Left renal pelvis (tissue), 4 donors: ENCODE results near the gene CTSK. TPM values are rescaled to one million over a fixed set of nuclear protein-coding genes. Genes with fewer than 3 reads are reported as not detected.
"Not testable (repeated sequence)": the region's sequence is repeated elsewhere in the genome, so short reads cannot be mapped to it uniquely, and the experiment has no call there.

Source experiments
- DNase-seq, 4 donors: peaks; one replicate each; pipeline ENCODE4 v3.0.0-alpha.2; 2013; ENCODE audit warnings: low read depth in 4 of 4, low spot score in 3 of 4
- polyA plus RNA-seq, 4 donors: library from polyadenylated mRNA; unstranded; fragments of 120-200 nt; gene quantifications; one replicate each; pipeline ENCODE4 v1.2.1, GENCODE V29; 2013; ENCODE audit not compliant: insufficient read length in 4 of 4

The CTSK gene
- polyA plus RNA-seq = 100 to 1,000 TPM in 1 of 4 donors, 10 to 100 TPM in 3; 19.8 to 107 (median 35.3) TPM

GRCh38 chr1:150808121-150808520 is at the start of gene CTSK:
CTSK (minus strand) TSS chr1:150808260; CDS start chr1:150806805, 1,455 bp downstream.
- no peak for DNase-seq

- DNase-seq = not testable (repeated sequence)
These were observed 44.7 kb upstream of the CTSK start for GRCh38 chr1:150852734-150853133.

GRCh38 chr1:150850801-150851362 is 42.8 kb upstream of the CTSK start:
- not testable (repeated sequence) for DNase-seq

GRCh38 chr1:150846473-150847146 is 38.5 kb upstream of the CTSK start:
- no peak for DNase-seq

- no peak for DNase-seq
These were observed 35.4 kb upstream of the CTSK start for GRCh38 chr1:150843474-150843873.

GRCh38 chr1:150842964-150843363 is 34.9 kb upstream of the CTSK start:
- no peak for DNase-seq

- no peak for DNase-seq
These were observed 34.3 kb upstream of the CTSK start for GRCh38 chr1:150842343-150842742.

- no peak for DNase-seq
These were observed 33.6 kb upstream of the CTSK start for GRCh38 chr1:150841626-150842025.

- not testable (repeated sequence) for DNase-seq
These were observed 32.8 kb upstream of the CTSK start for GRCh38 chr1:150840850-150841249.

GRCh38 chr1:150836129-150836773 is 28.2 kb upstream of the CTSK start:
- peak in 1 of 4 donors; percentile 8 for DNase-seq

GRCh38 chr1:150833961-150834360 is 25.9 kb upstream of the CTSK start:
- not testable (repeated sequence) for DNase-seq

GRCh38 chr1:150832597-150832996 is 24.5 kb upstream of the CTSK start:
- DNase-seq = no peak

GRCh38 chr1:150829751-150830150 is 21.7 kb upstream of the CTSK start:
- no peak for DNase-seq

- DNase-seq = no peak
These were observed 18.2 kb upstream of the CTSK start for GRCh38 chr1:150826299-150826698.

- DNase-seq = no peak
These were observed 12.9 kb upstream of the CTSK start for GRCh38 chr1:150820730-150821512.

GRCh38 chr1:150815871-150816270 is 7.8 kb upstream of the CTSK start:
- DNase-seq = no peak

GRCh38 chr1:150813028-150813707 is 5.1 kb upstream of the CTSK start:
- DNase-seq = peak in 1 of 4 donors; percentile 16

GRCh38 chr1:150810958-150811659 is 3.0 kb upstream of the CTSK start:
- DNase-seq = no peak

- no peak for DNase-seq
These were observed 1.6 kb upstream of the CTSK start for GRCh38 chr1:150809651-150810050.

- DNase-seq = no peak
These were observed 786 bp upstream of the CTSK start for GRCh38 chr1:150808846-150809245.
